Urinary bladder (tissue), 4 donors: Measurements from ENCODE around the gene E2F8. TPM values are rescaled to one million over a fixed set of nuclear protein-coding genes. Genes with fewer than 3 reads are reported as not detected.

Experiments
- DNase-seq: peaks from one replicate; pipeline ENCODE4 v3.0.0-alpha.2; 2015; ENCODE audit errors: extremely low spot score
- H3K27ac ChIP-seq: one replicate; pipeline ENCODE4 v1.5.1; 2013; ENCODE audit warnings: low read depth, mild to moderate bottlenecking, moderate library complexity
- H3K36me3 ChIP-seq: one replicate; pipeline ENCODE4 v1.6.1; 2013; ENCODE audit warnings: mild to moderate bottlenecking, moderate library complexity; ENCODE audit not compliant: insufficient read depth
- H3K4me1 ChIP-seq: one replicate; pipeline ENCODE4 v1.6.1; 2013; ENCODE audit warnings: mild to moderate bottlenecking, moderate library complexity; ENCODE audit not compliant: insufficient read depth
- H3K4me3 ChIP-seq: one replicate; pipeline ENCODE4 v1.5.1; 2013; ENCODE audit warnings: low read depth, low read length
- WGBS: extraction: QIAGEN DNeasy Blood & Tissue Kit; methylation state at CpG from one replicate; pipeline ENCODE4 v1.1.7; 2013; 5-methylcytosine and 5-hydroxymethylcytosine counted together
- polyA plus RNA-seq: library from polyadenylated mRNA; stranded (reverse); fragments of 200-250 nt; gene quantifications from one replicate; pipeline ENCODE4 v1.2.3, GENCODE V29; 2013
- total RNA-seq: library from RNA; depleted of rRNA; stranded (reverse); fragments of >200 nt; gene quantifications from one replicate; pipeline ENCODE4 v1.2.3, GENCODE V29; 2014
- donor health status: healthy with polysubstance abuse.
- donor health status: healthy.

Gene E2F8
- total and polyA plus RNA-seq, 2 donors = 0.41 to 4.8 TPM

GRCh38 chr11:19220903-19221724 lies 19.6 kb downstream of the E2F8 start:
- WGBS = 43% methylated on average over 3 of the region's 3 CpGs
- Histone ChIP-seq H3K27ac (no peak overlapping the region), H3K4me1 (no peaks in the 10 kb centered on the region), H3K36me3 (no peaks in the 10 kb centered on the region), H3K4me3 (no peak overlapping the region)
- no peak for DNase-seq

- Histone ChIP-seq H3K27ac (no peak overlapping the region), H3K4me1 (no peaks in the 10 kb centered on the region), H3K36me3 (no peaks in the 10 kb centered on the region), H3K4me3 (no peak overlapping the region)
- DNase-seq = no peak
- WGBS = 78% methylated on average over 15 of the region's 15 CpGs
Observed at GRCh38 chr11:19218786-19219460, 21.8 kb downstream of the E2F8 start.

- no peak overlapping the region for H3K4me3 ChIP-seq
- H3K27ac ChIP-seq = no peak overlapping the region
- no peaks in the 10 kb centered on the region for H3K36me3 ChIP-seq
- WGBS = 84% methylated on average over 3 of the region's 3 CpGs
- H3K4me1 ChIP-seq = no peaks in the 10 kb centered on the region
- DNase-seq = no peak
Observed at GRCh38 chr11:19218216-19218615, 22.5 kb downstream of the E2F8 start.

- Histone ChIP-seq H3K27ac (peak overlapping the region; percentile 18), H3K4me1 (no peaks in the 10 kb centered on the region), H3K4me3 (no peak overlapping the region), H3K36me3 (no peaks in the 10 kb centered on the region)
- 49% methylated on average over 3 of the region's 3 CpGs for WGBS
- no peak for DNase-seq
Observed at GRCh38 chr11:19216709-19217374, 23.9 kb downstream of the E2F8 start.

- Histone ChIP-seq H3K4me1 (no peaks in the 10 kb centered on the region), H3K4me3 (no peak overlapping the region), H3K27ac (no peak overlapping the region), H3K36me3 (no peaks in the 10 kb centered on the region)
- 83% methylated on average over 4 of the region's 4 CpGs for WGBS
- no peak for DNase-seq
Observed at GRCh38 chr11:19216021-19216420, 24.7 kb downstream of the E2F8 start.

GRCh38 chr11:19209617-19210370 lies 31.0 kb downstream of the E2F8 start:
- H3K27ac ChIP-seq = no peak overlapping the region
- 38% methylated on average over 4 of the region's 4 CpGs for WGBS

GRCh38 chr11:19208959-19209546 lies 31.7 kb downstream of the E2F8 start:
- no peak for DNase-seq
- no peaks in the 10 kb centered on the region for H3K36me3 ChIP-seq
- WGBS = 53% methylated on average over 3 of the region's 3 CpGs
- H3K27ac ChIP-seq = no peak overlapping the region
- no peak overlapping the region for H3K4me3 ChIP-seq
- no peaks in the 10 kb centered on the region for H3K4me1 ChIP-seq

More at GRCh38 chr11:19209617-19210370, 31.0 kb downstream of the E2F8 start:
- Histone ChIP-seq H3K36me3 (no peaks in the 10 kb centered on the region), H3K4me1 (no peaks in the 10 kb centered on the region), H3K4me3 (no peak overlapping the region)
- DNase-seq = no peak

GRCh38 chr11:19208181-19208580 lies 32.6 kb downstream of the E2F8 start:
- no peaks in the 10 kb centered on the region for H3K36me3 ChIP-seq
- H3K4me3 ChIP-seq = no peak overlapping the region
- no peaks in the 10 kb centered on the region for H3K4me1 ChIP-seq
- 81% methylated on average over 2 of the region's 2 CpGs for WGBS
- no peak for DNase-seq
- H3K27ac ChIP-seq = no peak overlapping the region

GRCh38 chr11:19204836-19205235 lies 35.9 kb downstream of the E2F8 start:
- no peaks in the 10 kb centered on the region for H3K4me1 ChIP-seq
- no peaks in the 10 kb centered on the region for H3K36me3 ChIP-seq
- no peak overlapping the region for H3K27ac ChIP-seq
- 94% methylated on average over 5 of the region's 5 CpGs for WGBS
- no peak for DNase-seq
- no peak overlapping the region for H3K4me3 ChIP-seq

- Histone ChIP-seq H3K36me3 (no peaks in the 10 kb centered on the region), H3K4me3 (no peak within 1 kb of the TSS), H3K4me1 (no peaks in the 10 kb centered on the region), H3K27ac (no peak within 1 kb of the TSS)
- WGBS = 81% methylated on average over 7 of the region's 7 CpGs
- DNase-seq = no peak
Observed at GRCh38 chr11:19201737-19202605, 38.8 kb downstream of the E2F8 start, which contains the start of gene CSRP3. Gene CSRP3 (minus strand): TSS chr11:19201983. CDS start chr11:19192448, 9,535 bp downstream.

- H3K27ac ChIP-seq = no peak overlapping the region
- DNase-seq = no peak
- whole genome bisulfite sequencing = 30% methylated on average over 6 of the region's 6 CpGs
- no peaks in the 10 kb centered on the region for H3K4me1 ChIP-seq
- H3K4me3 ChIP-seq = no peak overlapping the region
- H3K36me3 ChIP-seq = no peaks in the 10 kb centered on the region
Observed at GRCh38 chr11:19200410-19201201, 40.1 kb downstream of the E2F8 start.

- no peak for DNase-seq
- WGBS = 5% methylated on average over 3 of the region's 3 CpGs
- Histone ChIP-seq H3K27ac (no peak overlapping the region), H3K4me1 (no peaks in the 10 kb centered on the region), H3K4me3 (no peak overlapping the region), H3K36me3 (no peaks in the 10 kb centered on the region)
Observed at GRCh38 chr11:19199771-19200170, 41.0 kb downstream of the E2F8 start.
